OCI-LY7 (cell line): ENCODE results near the gene RAB3B. TPM values are rescaled to one million over a fixed set of nuclear protein-coding genes. Genes with fewer than 3 reads are reported as not detected.

Experiments used
- BruUV-seq: library from RNA; stranded (reverse); fragments of 400-500 nt; replicated peaks from 2 replicates; lab custom pipeline; 2021; lab: Mats Ljungman, UMichigan
- CTCF ChIA-PET: fragments of 300-600 bp; sonication (Branson Sonifier 250); formaldehyde crosslinking; loops from one replicate; lab custom pipeline; 2022; ENCODE audit warnings: antibody characterized with exemption; ENCODE audit not compliant: unreplicated experiment; lab: Charles Lee
- POLR2A ChIA-PET: fragments of 300-600 bp; sonication (Branson Sonifier 250); formaldehyde crosslinking; loops from one replicate; lab custom pipeline; 2022; ENCODE audit warnings: antibody characterized with exemption; lab: Charles Lee
- DNase-seq: peaks from one replicate; pipeline ENCODE4 v3.0.0-alpha.2; 2015; ENCODE audit warnings: low spot score
- H2AFZ ChIP-seq: fragments of 200-600 bp; sonication (generic), shearing (Covaris generic); 2 replicates; pipeline ENCODE4 v1.6.1; 2014; ENCODE audit warnings: mild to moderate bottlenecking, antibody characterized with exemption, low read length, moderate library complexity
- H3K27ac ChIP-seq: fragments of 200-600 bp; sonication (generic); 2 replicates; pipeline ENCODE4 v1.5.1; 2014; ENCODE audit warnings: mixed run types, low read depth, mild to moderate bottlenecking, moderate library complexity, low read length, inconsistent platforms; ENCODE audit not compliant: poor library complexity, severe bottlenecking
- H3K36me3 ChIP-seq: fragments of 200-600 bp; sonication (generic); 2 replicates; pipeline ENCODE4 v1.6.1; 2014; ENCODE audit warnings: mild to moderate bottlenecking, antibody characterized with exemption, low read length, moderate library complexity, mixed read lengths; ENCODE audit not compliant: insufficient read depth
- H3K4me1 ChIP-seq: fragments of 200-600 bp; sonication (generic); 2 replicates; pipeline ENCODE4 v1.5.1; 2014; ENCODE audit warnings: mild to moderate bottlenecking, low read length; ENCODE audit not compliant: insufficient read depth, poor library complexity, severe bottlenecking
- H3K4me2 ChIP-seq: fragments of 200-600 bp; sonication (generic); 2 replicates; pipeline ENCODE4 v1.6.1; 2014; ENCODE audit warnings: mild to moderate bottlenecking, low read length
- H3K4me3 ChIP-seq: fragments of 200-600 bp; sonication (generic); 2 replicates; pipeline ENCODE4 v1.5.1; 2014; ENCODE audit warnings: mild to moderate bottlenecking, low read depth, low read length; ENCODE audit not compliant: poor library complexity, severe bottlenecking
- H3K79me2 ChIP-seq: fragments of 200-600 bp; sonication (generic); 2 replicates; pipeline ENCODE4 v1.6.1; 2016; ENCODE audit warnings: low read depth, mild to moderate bottlenecking, low read length, moderate library complexity, mixed read lengths; ENCODE audit not compliant: insufficient read depth
- H3K9me2 ChIP-seq: fragments of 200-600 bp; sonication (generic); 2 replicates; pipeline ENCODE4 v1.6.1; 2016; ENCODE audit warnings: mild to moderate bottlenecking, low read length, mixed read lengths; ENCODE audit not compliant: insufficient read depth
- H3K9me3 ChIP-seq: fragments of 200-600 bp; sonication (generic); 2 replicates; pipeline ENCODE4 v1.6.1; 2014; ENCODE audit warnings: mild to moderate bottlenecking, mixed run types, low read length, mixed read lengths
- H4K20me1 ChIP-seq: fragments of 200-600 bp; sonication (generic); 2 replicates; pipeline ENCODE4 v1.6.1; 2014; ENCODE audit warnings: mild to moderate bottlenecking, antibody characterized with exemption, low read length, moderate library complexity, mixed read lengths; ENCODE audit not compliant: insufficient read depth
- EZH2phosphoT487 ChIP-seq: fragments of 200-600 bp; sonication (generic); IDR thresholded peaks from 2 replicates; pipeline ENCODE4 v1.6.1; 2018; ENCODE audit warnings: low read depth, borderline replicate concordance, mild to moderate bottlenecking, mixed run types, antibody characterized with exemption, low read length, moderate library complexity, mixed read lengths
- intact Hi-C: fragments of 100-400 bp; cut with micrococcal nuclease; formaldehyde crosslinking; loops from one replicate; pipeline ENCODE4 v1.10.0; 2022; ENCODE audit not compliant: unreplicated experiment
- total RNA-seq, 2 experiments: library from RNA; depleted of rRNA in 1 of 2; stranded (reverse); fragments of >200 nt in 1 of 2; shearing (Covaris generic) in 1 of 2; gene quantifications; 2 replicates each; pipeline ENCODE4 v1.2.3, GENCODE V29; 2014 to 2022
- TF ChIP-seq, protein P1 (sequence below): fragments of 200-600 bp; sonication (generic); conservative IDR thresholded peaks from 2 replicates; pipeline ENCODE4 v1.5.1; 2014; ENCODE audit warnings: mild to moderate bottlenecking, antibody characterized with exemption, low read length, moderate library complexity, mixed read lengths

Gene RAB3B
- total RNA-seq, 2 experiments from 2014 or later, result 0.03 TPM; not detected in 1

DNA sequence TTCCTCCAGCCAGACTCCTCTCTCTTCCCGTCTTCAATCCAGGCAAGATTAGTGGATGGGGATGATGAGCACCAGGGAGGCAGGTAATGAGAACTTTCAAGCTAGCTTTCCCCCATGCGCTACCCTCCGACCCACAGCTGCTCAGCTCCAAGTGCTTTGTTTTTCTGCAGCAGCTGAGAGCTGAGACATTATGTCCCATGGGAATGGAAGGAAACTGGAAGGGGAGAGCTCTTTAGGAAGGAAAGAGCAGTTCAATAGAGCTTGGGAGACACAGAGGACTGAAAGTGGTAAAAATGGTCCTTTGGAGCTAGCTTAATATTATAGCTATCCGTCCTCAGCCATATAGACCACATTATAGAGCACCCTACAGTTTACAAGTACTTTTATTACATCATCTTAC is 39.8 kb downstream of the RAB3B start:
- no peak overlapping the region for H2AFZ ChIP-seq
- ChIA-PET POLR2A (interaction anchor here (0.6 kb wide), 1 partner anchor 46 kb away, joined by 3 read pairs; no protein-coding TSS in a partner anchor), CTCF (no interaction called here)
- peaks cover 23% of the 10 kb centered on the region for H3K4me1 ChIP-seq
- no peak overlapping the region for H3K27ac ChIP-seq
- no TSS peak for BruUV-seq
- H4K20me1 ChIP-seq, result no peaks in the 10 kb centered on the region
- H3K4me2 ChIP-seq, result no peak overlapping the region
- intact Hi-C loops, result no loop called here
- H3K36me3 ChIP-seq, result no peaks in the 10 kb centered on the region
- DNase-seq, result no peak
- no peaks in the 10 kb centered on the region for H3K79me2 ChIP-seq
- H3K4me3 ChIP-seq, result no peak overlapping the region
- no peaks in the 10 kb centered on the region for H3K9me2 ChIP-seq
- peaks cover 9% of the 10 kb centered on the region; the same call in 1 of the 2 replicates for H3K9me3 ChIP-seq
- TF ChIP-seq, protein P1, sequence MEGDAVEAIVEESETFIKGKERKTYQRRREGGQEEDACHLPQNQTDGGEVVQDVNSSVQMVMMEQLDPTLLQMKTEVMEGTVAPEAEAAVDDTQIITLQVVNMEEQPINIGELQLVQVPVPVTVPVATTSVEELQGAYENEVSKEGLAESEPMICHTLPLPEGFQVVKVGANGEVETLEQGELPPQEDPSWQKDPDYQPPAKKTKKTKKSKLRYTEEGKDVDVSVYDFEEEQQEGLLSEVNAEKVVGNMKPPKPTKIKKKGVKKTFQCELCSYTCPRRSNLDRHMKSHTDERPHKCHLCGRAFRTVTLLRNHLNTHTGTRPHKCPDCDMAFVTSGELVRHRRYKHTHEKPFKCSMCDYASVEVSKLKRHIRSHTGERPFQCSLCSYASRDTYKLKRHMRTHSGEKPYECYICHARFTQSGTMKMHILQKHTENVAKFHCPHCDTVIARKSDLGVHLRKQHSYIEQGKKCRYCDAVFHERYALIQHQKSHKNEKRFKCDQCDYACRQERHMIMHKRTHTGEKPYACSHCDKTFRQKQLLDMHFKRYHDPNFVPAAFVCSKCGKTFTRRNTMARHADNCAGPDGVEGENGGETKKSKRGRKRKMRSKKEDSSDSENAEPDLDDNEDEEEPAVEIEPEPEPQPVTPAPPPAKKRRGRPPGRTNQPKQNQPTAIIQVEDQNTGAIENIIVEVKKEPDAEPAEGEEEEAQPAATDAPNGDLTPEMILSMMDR, result no peak
- no peak for TF ChIP-seq EZH2phosphoT487

DNA sequence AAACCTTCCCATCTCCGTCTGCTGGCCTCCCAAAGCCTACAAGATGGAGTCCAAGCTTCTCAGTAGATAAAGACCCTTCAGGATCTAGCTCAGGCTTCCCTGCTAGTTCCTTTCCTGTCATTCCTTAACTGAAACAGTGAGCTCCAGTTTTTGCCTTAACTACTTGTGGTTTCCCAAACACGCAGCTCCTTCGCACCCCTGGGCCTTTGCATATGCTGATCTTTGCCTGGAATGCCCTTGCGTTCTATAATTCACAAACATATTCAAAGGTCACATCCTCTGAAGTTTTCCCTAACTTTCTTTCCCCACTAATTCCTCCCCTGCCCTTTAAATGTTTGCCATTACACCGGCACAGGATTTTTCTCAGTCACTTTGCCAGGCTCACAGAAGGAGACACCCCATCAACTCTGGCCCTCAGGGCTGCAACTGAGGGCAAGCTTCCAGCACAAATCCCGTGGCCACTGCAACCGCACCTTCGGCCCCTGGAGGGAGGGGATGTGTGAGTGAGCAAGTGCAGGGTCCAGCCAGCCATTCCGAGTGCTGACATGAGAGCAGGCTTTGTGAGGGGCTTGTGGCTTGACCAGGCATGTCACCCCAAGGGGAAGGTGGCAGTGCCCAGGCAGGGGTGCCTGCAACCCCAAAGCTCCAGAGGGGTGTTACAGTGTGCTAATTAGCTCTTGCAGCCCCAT is 41.3 kb downstream of the RAB3B start:
- no peak overlapping the region for H3K4me3 ChIP-seq
- H3K9me2 ChIP-seq, result no peaks in the 10 kb centered on the region
- no TSS peak for BruUV-seq
- ChIA-PET CTCF (interaction anchor here (0.6 kb wide), 1 partner anchor 279 kb away, joined by 3 read pairs; no protein-coding TSS in a partner anchor), POLR2A (interaction anchor here (0.5 to 1.2 kb wide), 2 partner anchors 47 to 943 kb away, joined by 3 read pairs; no protein-coding TSS in a partner anchor)
- no peak for TF ChIP-seq EZH2phosphoT487
- TF ChIP-seq, protein P1, result no peak
- no peaks in the 10 kb centered on the region for H3K79me2 ChIP-seq
- no peaks in the 10 kb centered on the region for H3K36me3 ChIP-seq
- H2AFZ ChIP-seq, result no peak overlapping the region
- H3K4me1 ChIP-seq, result peaks cover 13% of the 10 kb centered on the region
- no peak overlapping the region for H3K4me2 ChIP-seq
- DNase-seq, result no peak
- H3K27ac ChIP-seq, result no peak overlapping the region
- intact Hi-C loops, result no loop called here
- H3K9me3 ChIP-seq, result peaks cover 9% of the 10 kb centered on the region; the same call in 1 of the 2 replicates
- no peaks in the 10 kb centered on the region for H4K20me1 ChIP-seq

DNA sequence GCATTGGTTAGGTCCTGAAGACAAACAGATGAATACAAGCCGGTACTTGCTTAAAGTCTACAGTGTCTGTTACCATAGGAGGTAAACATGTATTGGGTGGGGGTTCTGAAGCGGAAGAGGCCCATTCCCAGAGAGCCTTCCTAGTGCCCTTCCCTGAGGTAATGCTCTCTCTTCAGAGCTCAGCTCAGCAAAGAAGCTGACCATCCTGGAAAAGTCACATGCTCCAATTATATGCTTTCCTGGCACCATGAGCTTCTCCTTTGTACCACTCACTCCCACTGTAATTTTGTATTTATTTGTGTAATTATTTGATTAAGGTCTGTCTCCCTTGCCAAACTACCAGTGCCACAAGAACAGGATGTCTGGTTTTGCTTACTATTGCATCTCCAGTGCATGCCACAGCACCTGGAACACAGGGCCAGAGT is 42.0 kb downstream of the RAB3B start:
- no peak overlapping the region for H3K27ac ChIP-seq
- CTCF ChIA-PET, result no interaction called here
- peaks cover 9% of the 10 kb centered on the region; the same call in 1 of the 2 replicates for H3K9me3 ChIP-seq
- BruUV-seq, result no TSS peak
- TF ChIP-seq, protein P1, result no peak
- TF ChIP-seq EZH2phosphoT487, result no peak
- H2AFZ ChIP-seq, result no peak overlapping the region
- intact Hi-C loops, result no loop called here
- H3K9me2 ChIP-seq, result no peaks in the 10 kb centered on the region
- H3K4me3 ChIP-seq, result no peak overlapping the region
- no peaks in the 10 kb centered on the region for H3K79me2 ChIP-seq
- no peaks in the 10 kb centered on the region for H4K20me1 ChIP-seq
- no peak overlapping the region for H3K4me2 ChIP-seq
- no peaks in the 10 kb centered on the region for H3K36me3 ChIP-seq
- no peak for DNase-seq
- POLR2A ChIA-PET, result interaction anchor here (1.2 kb wide), 1 partner anchor 46 kb away, joined by 3 read pairs; no protein-coding TSS in a partner anchor
- H3K4me1 ChIP-seq, result peaks cover 13% of the 10 kb centered on the region
